Measurements from ENCODE around the gene UNC13C.

Gene UNC13C

DNA sequence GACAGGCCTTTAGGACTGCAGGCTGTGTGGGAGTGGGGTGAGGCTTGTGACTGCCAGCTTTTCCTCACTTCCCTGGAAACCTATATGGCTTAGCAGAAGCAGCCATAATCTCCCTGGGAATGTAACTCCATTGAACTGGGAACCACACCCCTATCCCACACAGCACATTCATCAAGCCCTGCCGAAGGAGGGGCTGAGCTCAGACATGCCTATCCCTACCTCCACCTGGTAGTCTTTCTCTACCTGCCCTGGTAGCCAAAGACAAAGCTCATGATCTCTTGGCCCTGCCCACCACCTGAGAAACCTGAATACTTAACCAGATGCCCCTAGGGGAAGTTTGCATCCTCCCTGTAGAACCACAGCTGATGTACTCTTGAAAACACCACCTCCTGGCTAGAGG, 219.8 kb downstream of the UNC13C start:
- Histone ChIP-seq H3K36me3 (ENCODE audit: control insufficient read depth, insufficient read depth, low read length) (no peaks in the 10 kb centered on the region), H3K4me1 (ENCODE audit: control insufficient read depth, insufficient read depth, low read length) (no peaks in the 10 kb centered on the region), H3K4me3 (ENCODE audit: insufficient read depth, low read depth, low read length) (no peak overlapping the region), H3K27ac (ENCODE audit: insufficient read depth, low read depth, low read length, poor library complexity, severe bottlenecking) (no peak overlapping the region), H3K9me3 (ENCODE audit: control insufficient read depth, low read length) (no peaks in the 10 kb centered on the region), H3K27me3 (ENCODE audit: control insufficient read depth, insufficient read depth, low read length, poor library complexity, severe bottlenecking) (no peaks in the 10 kb centered on the region)
- 81 to 85% methylated on average over 1 of the region's 1 CpG for WGBS, 2 experiments

DNA sequence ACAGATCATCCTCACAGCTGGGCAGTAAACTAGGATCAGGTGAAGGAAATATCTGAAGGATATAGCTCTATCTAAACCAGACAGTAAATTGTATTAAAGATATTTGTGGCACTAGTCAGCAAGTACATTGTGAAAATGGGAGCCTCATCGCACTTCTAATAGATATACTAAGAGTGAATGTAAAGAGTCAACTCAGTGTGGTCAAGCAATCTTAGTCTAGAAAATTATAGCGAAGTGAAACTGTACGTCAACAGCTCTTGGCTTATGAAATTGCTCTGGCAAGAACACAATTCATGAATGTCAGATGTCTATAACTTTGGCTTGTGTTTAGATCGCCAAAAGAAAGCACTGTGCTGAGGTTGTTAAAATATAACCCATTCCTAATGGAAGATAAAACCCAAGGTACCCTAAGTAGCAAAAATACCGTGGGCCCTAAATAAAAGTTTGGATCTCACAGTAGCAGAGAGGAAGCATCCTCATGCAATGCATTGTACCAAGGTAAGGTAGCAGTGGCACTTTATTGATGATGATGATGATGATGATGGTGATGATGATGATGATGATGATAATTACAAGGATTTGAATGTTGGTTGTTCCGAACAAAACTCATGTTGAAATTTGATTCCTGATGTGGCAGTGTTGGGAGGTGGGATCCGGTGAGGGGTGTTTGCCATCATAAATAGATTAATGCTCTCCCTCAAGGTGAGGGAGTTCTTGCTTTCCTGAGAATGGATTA, 228.5 kb downstream of the UNC13C start:
- no peaks in the 10 kb centered on the region for H3K27me3 ChIP-seq (ENCODE audit: control insufficient read depth, insufficient read depth, low read length, poor library complexity, severe bottlenecking)
- H3K9me3 ChIP-seq (ENCODE audit: control insufficient read depth, low read length) = no peaks in the 10 kb centered on the region
- WGBS, 2 experiments = 93 to 97% methylated on average over 6 to 7 of the region's 7 CpGs
- H3K4me1 ChIP-seq (ENCODE audit: control insufficient read depth, insufficient read depth, low read length) = no peaks in the 10 kb centered on the region
- no peaks in the 10 kb centered on the region for H3K36me3 ChIP-seq (ENCODE audit: control insufficient read depth, insufficient read depth, low read length)
- no peak overlapping the region for H3K27ac ChIP-seq (ENCODE audit: insufficient read depth, low read depth, low read length, poor library complexity, severe bottlenecking)
- no peak overlapping the region for H3K4me3 ChIP-seq (ENCODE audit: insufficient read depth, low read depth, low read length)

DNA sequence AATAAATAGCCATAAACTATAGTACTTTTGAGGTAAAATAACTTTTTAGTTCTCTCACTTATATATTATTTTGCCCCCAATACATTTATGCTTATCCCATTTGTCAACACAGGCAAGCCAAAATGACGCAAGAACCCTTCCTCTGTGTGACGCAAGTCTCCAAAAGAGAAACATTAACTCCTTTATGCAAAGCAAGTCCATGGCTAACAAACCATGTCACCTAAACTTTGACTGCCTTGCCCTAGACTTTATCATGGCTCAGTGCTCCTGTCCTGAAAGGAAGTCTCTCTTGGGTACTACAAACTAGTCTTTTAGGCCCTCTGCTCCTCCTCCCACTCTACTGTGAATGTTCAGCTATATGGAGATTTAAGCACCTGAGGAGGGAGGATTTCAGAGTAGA, 230.5 kb downstream of the UNC13C start:
- Histone ChIP-seq H3K9me3 (ENCODE audit: control insufficient read depth, low read length) (no peaks in the 10 kb centered on the region), H3K36me3 (ENCODE audit: control insufficient read depth, insufficient read depth, low read length) (no peaks in the 10 kb centered on the region), H3K27ac (ENCODE audit: insufficient read depth, low read depth, low read length, poor library complexity, severe bottlenecking) (no peak overlapping the region), H3K27me3 (ENCODE audit: control insufficient read depth, insufficient read depth, low read length, poor library complexity, severe bottlenecking) (no peaks in the 10 kb centered on the region), H3K4me3 (ENCODE audit: insufficient read depth, low read depth, low read length) (no peak overlapping the region), H3K4me1 (ENCODE audit: control insufficient read depth, insufficient read depth, low read length) (no peaks in the 10 kb centered on the region)
- 48% methylated on average over 2 of the region's 2 CpGs for WGBS, 2 experiments

DNA sequence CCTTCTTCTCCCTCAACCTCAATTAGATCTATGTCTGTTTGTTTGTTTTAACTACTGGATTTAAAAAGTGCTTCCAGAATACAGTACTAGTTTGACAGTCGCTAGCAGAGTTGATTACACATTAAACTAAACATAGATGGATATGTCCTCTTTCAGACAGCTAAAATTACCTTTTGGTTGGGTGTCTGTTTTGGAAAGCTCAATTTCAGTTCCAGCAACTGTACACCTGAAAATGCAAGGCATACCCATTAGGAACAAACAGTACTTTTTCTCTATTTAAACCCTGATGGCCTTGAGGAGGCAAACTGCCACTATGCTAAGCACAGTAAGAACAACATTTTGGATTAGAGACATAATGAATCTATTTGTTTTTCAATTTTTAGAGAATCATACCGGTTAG, 234.4 kb downstream of the UNC13C start:
- Histone ChIP-seq H3K27ac (ENCODE audit: insufficient read depth, low read depth, low read length, poor library complexity, severe bottlenecking) (no peak overlapping the region), H3K4me3 (ENCODE audit: insufficient read depth, low read depth, low read length) (no peak overlapping the region), H3K9me3 (ENCODE audit: control insufficient read depth, low read length) (no peaks in the 10 kb centered on the region), H3K4me1 (ENCODE audit: control insufficient read depth, insufficient read depth, low read length) (no peaks in the 10 kb centered on the region), H3K36me3 (ENCODE audit: control insufficient read depth, insufficient read depth, low read length) (no peaks in the 10 kb centered on the region), H3K27me3 (ENCODE audit: control insufficient read depth, insufficient read depth, low read length, poor library complexity, severe bottlenecking) (no peaks in the 10 kb centered on the region)
- WGBS, 2 experiments = 93 to 100% methylated on average over 1 to 2 of the region's 2 CpGs

DNA sequence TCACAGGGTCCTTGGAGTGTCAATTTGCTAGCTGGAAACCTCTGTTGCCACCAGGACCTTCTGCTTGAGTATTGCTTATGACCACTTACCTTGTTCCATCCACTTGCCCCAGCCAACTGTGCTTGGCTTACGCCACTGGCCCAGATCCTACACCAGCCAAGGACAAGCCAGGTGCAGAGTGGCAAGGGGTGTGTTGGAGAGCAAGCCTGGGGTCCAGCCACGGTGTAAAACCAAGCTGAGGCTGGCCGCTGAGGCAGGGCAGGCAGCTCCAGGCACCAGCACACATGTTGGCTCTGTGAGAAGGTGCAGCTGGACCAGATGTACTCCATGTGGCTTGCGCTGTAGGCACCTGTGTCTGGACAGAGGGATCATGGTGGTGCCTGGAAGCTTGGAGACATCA, 248.2 kb downstream of the UNC13C start:
- Histone ChIP-seq H3K27ac (ENCODE audit: insufficient read depth, low read depth, low read length, poor library complexity, severe bottlenecking) (no peak overlapping the region), H3K4me3 (ENCODE audit: insufficient read depth, low read depth, low read length) (no peak overlapping the region), H3K27me3 (ENCODE audit: control insufficient read depth, insufficient read depth, low read length, poor library complexity, severe bottlenecking) (no peaks in the 10 kb centered on the region), H3K4me1 (ENCODE audit: control insufficient read depth, insufficient read depth, low read length) (no peaks in the 10 kb centered on the region), H3K36me3 (ENCODE audit: control insufficient read depth, insufficient read depth, low read length) (no peaks in the 10 kb centered on the region), H3K9me3 (ENCODE audit: control insufficient read depth, low read length) (no peaks in the 10 kb centered on the region)
- WGBS, 2 experiments = 84 to 92% methylated on average over 4 of the region's 4 CpGs

DNA sequence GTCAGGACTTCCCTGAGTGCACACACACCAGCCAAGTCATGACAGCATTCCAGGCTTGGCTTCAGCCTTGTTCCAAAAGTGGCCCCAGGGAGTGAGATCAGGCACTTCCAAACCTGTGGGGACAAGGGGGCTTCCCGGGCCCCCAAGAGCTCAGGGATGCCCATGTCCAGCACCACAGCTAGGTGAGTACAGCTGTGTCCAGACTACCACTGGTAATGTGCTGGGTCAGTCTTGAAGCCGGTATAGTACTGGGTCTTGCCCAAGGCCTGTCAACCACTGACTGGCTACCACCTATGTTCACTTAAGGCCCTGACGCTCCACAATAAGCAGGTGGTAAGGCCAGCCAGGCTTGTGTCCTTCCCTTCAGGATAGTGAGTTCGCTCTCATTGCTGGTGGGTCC, 249.3 kb downstream of the UNC13C start:
- Histone ChIP-seq H3K36me3 (ENCODE audit: control insufficient read depth, insufficient read depth, low read length) (no peaks in the 10 kb centered on the region), H3K9me3 (ENCODE audit: control insufficient read depth, low read length) (no peaks in the 10 kb centered on the region), H3K27me3 (ENCODE audit: control insufficient read depth, insufficient read depth, low read length, poor library complexity, severe bottlenecking) (no peaks in the 10 kb centered on the region), H3K27ac (ENCODE audit: insufficient read depth, low read depth, low read length, poor library complexity, severe bottlenecking) (no peak overlapping the region), H3K4me3 (ENCODE audit: insufficient read depth, low read depth, low read length) (no peak overlapping the region), H3K4me1 (ENCODE audit: control insufficient read depth, insufficient read depth, low read length) (no peaks in the 10 kb centered on the region)
- WGBS, 2 experiments = 93 to 95% methylated on average over 4 of the region's 4 CpGs

DNA sequence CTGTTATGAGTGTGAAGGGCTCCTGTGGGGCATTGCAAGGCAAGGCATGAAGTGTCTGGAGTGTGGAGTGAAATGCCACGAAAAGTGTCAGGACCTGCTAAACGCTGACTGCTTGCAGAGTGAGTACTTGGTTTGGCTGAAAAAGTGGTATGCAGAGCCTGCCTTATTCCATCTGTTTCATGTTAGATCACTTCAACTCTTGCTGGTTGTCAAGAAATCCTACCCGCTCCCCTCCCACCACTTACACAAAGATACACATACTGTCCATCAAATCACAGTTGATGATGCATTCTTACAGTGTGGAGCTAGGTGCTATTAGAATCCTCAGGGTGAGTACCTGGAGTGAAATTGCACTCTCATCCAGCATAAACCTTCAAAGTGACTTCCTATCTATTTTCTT, 272.1 kb downstream of the UNC13C start:
- H3K27me3 ChIP-seq (ENCODE audit: control insufficient read depth, insufficient read depth, low read length, poor library complexity, severe bottlenecking) = no peaks in the 10 kb centered on the region
- no peaks in the 10 kb centered on the region for H3K9me3 ChIP-seq (ENCODE audit: control insufficient read depth, low read length)
- H3K4me1 ChIP-seq (ENCODE audit: control insufficient read depth, insufficient read depth, low read length) = no peaks in the 10 kb centered on the region
- no peak overlapping the region for H3K4me3 ChIP-seq (ENCODE audit: insufficient read depth, low read depth, low read length)
- no peak overlapping the region for H3K27ac ChIP-seq (ENCODE audit: insufficient read depth, low read depth, low read length, poor library complexity, severe bottlenecking)
- no peaks in the 10 kb centered on the region for H3K36me3 ChIP-seq (ENCODE audit: control insufficient read depth, insufficient read depth, low read length)
- WGBS, 2 experiments = 93 to 94% methylated on average over 3 of the region's 3 CpGs

DNA sequence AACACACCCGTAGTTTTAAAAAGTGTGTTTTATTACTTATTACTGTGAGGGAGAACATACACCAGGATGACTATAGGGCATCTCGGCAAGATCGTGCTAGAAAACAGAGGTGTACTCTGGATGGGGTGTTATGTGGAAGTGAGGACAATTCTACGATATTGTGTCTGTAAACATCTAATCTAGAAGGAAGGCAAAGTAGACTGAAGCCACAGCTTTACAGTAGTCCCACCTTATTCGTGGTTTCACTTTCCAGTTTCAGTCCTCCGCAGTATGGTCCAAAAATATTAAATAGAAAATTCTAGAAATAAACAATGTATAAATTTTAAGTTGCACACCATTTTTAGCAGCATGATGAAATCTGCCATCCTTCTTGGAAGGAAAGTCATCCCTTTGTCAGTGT, 277.9 kb downstream of the UNC13C start:
- H3K27me3 ChIP-seq (ENCODE audit: control insufficient read depth, insufficient read depth, low read length, poor library complexity, severe bottlenecking) = no peaks in the 10 kb centered on the region

DNA sequence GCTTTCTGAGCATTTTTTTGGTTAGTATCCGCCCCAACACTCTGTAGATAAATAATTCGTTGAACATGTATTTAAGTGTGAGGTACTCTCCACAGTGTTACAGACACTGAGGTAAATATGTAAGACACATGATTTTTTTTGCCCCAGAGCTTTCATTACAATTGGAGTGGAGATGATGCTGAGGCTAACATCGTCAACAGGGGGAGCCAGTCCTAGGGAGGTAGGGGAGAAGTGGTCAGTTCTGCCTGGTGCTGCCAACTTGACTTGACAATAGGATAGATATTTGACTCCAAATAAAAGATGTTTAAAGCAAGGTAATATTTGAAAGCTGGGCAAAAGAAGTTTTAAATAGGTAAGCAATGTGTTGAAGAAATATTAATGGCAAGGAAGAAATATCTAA, 295.7 kb downstream of the UNC13C start:
- Histone ChIP-seq H3K4me3 (ENCODE audit: insufficient read depth, low read depth, low read length) (no peak overlapping the region), H3K4me1 (ENCODE audit: control insufficient read depth, insufficient read depth, low read length) (no peaks in the 10 kb centered on the region), H3K27ac (ENCODE audit: insufficient read depth, low read depth, low read length, poor library complexity, severe bottlenecking) (no peak overlapping the region), H3K36me3 (ENCODE audit: control insufficient read depth, insufficient read depth, low read length) (no peaks in the 10 kb centered on the region), H3K9me3 (ENCODE audit: control insufficient read depth, low read length) (no peaks in the 10 kb centered on the region), H3K27me3 (ENCODE audit: control insufficient read depth, insufficient read depth, low read length, poor library complexity, severe bottlenecking) (no peaks in the 10 kb centered on the region)
- WGBS, 2 experiments = 26 to 30% methylated on average over 3 of the region's 3 CpGs

More for the DNA sequence above, 277.9 kb downstream of the UNC13C start:
- H3K27ac ChIP-seq (ENCODE audit: insufficient read depth, low read depth, low read length, poor library complexity, severe bottlenecking) = no peak overlapping the region
- H3K9me3 ChIP-seq (ENCODE audit: control insufficient read depth, low read length) = no peaks in the 10 kb centered on the region
- H3K36me3 ChIP-seq (ENCODE audit: control insufficient read depth, insufficient read depth, low read length) = no peaks in the 10 kb centered on the region
- WGBS, 2 experiments = 97 to 98% methylated on average over 4 of the region's 6 CpGs
- H3K4me1 ChIP-seq (ENCODE audit: control insufficient read depth, insufficient read depth, low read length) = no peaks in the 10 kb centered on the region
- H3K4me3 ChIP-seq (ENCODE audit: insufficient read depth, low read depth, low read length) = no peak overlapping the region

DNA sequence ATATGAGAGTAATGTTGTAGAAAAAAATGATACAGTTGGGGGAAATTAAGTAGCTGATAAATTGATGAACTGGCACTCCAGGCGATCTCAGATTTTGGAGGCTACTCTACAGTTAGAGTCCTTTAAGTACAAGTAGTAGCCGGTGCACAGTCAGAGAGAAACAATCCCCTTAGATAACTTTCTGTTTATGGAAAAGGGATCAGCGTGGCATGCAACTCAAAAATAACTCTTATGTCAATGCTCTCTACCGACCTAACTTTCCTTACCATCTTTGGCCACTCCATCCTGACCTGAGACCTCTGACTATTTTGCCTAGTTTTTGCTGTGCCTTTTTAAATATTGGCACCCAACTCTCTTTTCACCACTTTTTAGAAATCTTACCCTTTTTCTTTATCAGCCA, 299.6 kb downstream of the UNC13C start:
- H3K4me1 ChIP-seq (ENCODE audit: control insufficient read depth, insufficient read depth, low read length) = no peaks in the 10 kb centered on the region
- no peaks in the 10 kb centered on the region for H3K36me3 ChIP-seq (ENCODE audit: control insufficient read depth, insufficient read depth, low read length)
- no peaks in the 10 kb centered on the region for H3K27me3 ChIP-seq (ENCODE audit: control insufficient read depth, insufficient read depth, low read length, poor library complexity, severe bottlenecking)
- H3K27ac ChIP-seq (ENCODE audit: insufficient read depth, low read depth, low read length, poor library complexity, severe bottlenecking) = no peak overlapping the region
- H3K4me3 ChIP-seq (ENCODE audit: insufficient read depth, low read depth, low read length) = no peak overlapping the region
- H3K9me3 ChIP-seq (ENCODE audit: control insufficient read depth, low read length) = no peaks in the 10 kb centered on the region
- WGBS, 2 experiments = 87 to 93% methylated on average over 4 of the region's 4 CpGs

DNA sequence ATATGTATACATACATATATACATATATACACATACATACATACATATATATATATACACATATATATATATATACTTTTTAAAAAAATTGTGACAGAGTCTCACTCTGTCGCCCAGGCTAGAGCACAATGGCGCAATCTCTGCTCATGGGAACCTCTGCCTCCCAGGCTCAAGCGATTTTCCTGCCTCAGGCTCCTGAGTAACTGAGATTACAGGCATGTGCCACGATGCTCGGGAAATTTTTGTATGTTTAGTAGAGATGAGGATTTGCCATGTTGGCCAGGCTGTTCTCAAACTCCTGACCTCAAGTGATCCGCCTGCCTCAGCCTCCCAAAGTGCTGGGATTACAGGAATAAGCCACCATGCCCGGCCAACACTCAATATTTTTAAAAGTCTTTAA, 302.5 kb downstream of the UNC13C start:
- H3K36me3 ChIP-seq (ENCODE audit: control insufficient read depth, insufficient read depth, low read length) = no peaks in the 10 kb centered on the region
- WGBS, 2 experiments = 95 to 97% methylated on average over 7 of the region's 7 CpGs
- H3K4me1 ChIP-seq (ENCODE audit: control insufficient read depth, insufficient read depth, low read length) = no peaks in the 10 kb centered on the region
- no peaks in the 10 kb centered on the region for H3K27me3 ChIP-seq (ENCODE audit: control insufficient read depth, insufficient read depth, low read length, poor library complexity, severe bottlenecking)
- H3K4me3 ChIP-seq (ENCODE audit: insufficient read depth, low read depth, low read length) = no peak overlapping the region
- H3K9me3 ChIP-seq (ENCODE audit: control insufficient read depth, low read length) = no peaks in the 10 kb centered on the region
- H3K27ac ChIP-seq (ENCODE audit: insufficient read depth, low read depth, low read length, poor library complexity, severe bottlenecking) = no peak overlapping the region
